Small intestine (tissue), 16 donors: Measurements from ENCODE around the gene USP31. TPM values are rescaled to one million over a fixed set of nuclear protein-coding genes. Genes with fewer than 3 reads are reported as not detected.

ENCODE experiments used
- DNase-seq, 2 donors: peaks; one replicate each; pipeline versions ENCODE4 v3.0.0 to v3.0.0-alpha.2; 2013
- FAIRE-seq: peaks from 2 replicates; lab custom pipeline; 2012; peaks lifted over from hg19 to GRCh38; lab: Jason Lieb, UNC
- H3K27ac ChIP-seq, 3 donors: one replicate each; pipeline ENCODE4 v1.5.1; 2013; ENCODE audit warnings: low read length in 2 of 3, mild to moderate bottlenecking in 2 of 3, control low read depth in 1 of 3, inconsistent platforms in 1 of 3, low read depth in 1 of 3, moderate library complexity in 1 of 3
- H3K27me3 ChIP-seq, 3 donors: one replicate each; pipeline ENCODE4 v1.6.1; 2013; ENCODE audit warnings: low read length in 3 of 3, inconsistent platforms in 1 of 3; ENCODE audit not compliant: control insufficient read depth in 3 of 3, insufficient read depth in 3 of 3
- H3K36me3 ChIP-seq, 3 donors: one replicate each; pipeline ENCODE4 v1.6.1; 2013; ENCODE audit warnings: low read length in 3 of 3, inconsistent platforms in 1 of 3, low read depth in 1 of 3, mild to moderate bottlenecking in 1 of 3, moderate library complexity in 1 of 3; ENCODE audit not compliant: control insufficient read depth in 3 of 3, insufficient read depth in 2 of 3
- H3K4me1 ChIP-seq, 3 donors: one replicate each; pipeline ENCODE4 v1.6.1; 2013; ENCODE audit warnings: low read length in 2 of 3, inconsistent platforms in 1 of 3, low read depth in 1 of 3, mild to moderate bottlenecking in 1 of 3, moderate library complexity in 1 of 3; ENCODE audit not compliant: control insufficient read depth in 3 of 3, insufficient read depth in 2 of 3
- H3K4me3 ChIP-seq, 3 donors: one replicate each; pipeline ENCODE4 v1.5.1; 2013; ENCODE audit warnings: low read length in 3 of 3, control low read depth in 1 of 3, inconsistent platforms in 1 of 3, low read depth in 1 of 3, mild to moderate bottlenecking in 1 of 3, moderate library complexity in 1 of 3
- H3K9me3 ChIP-seq, 2 donors: one replicate each; pipeline ENCODE4 v1.6.1; 2013; ENCODE audit warnings: low read depth in 1 of 2, low read length in 1 of 2; ENCODE audit not compliant: control insufficient read depth in 2 of 2, insufficient read depth in 1 of 2
- WGBS, 3 donors: extraction: QIAGEN DNeasy Blood & Tissue Kit; methylation state at CpG; one replicate each; pipeline ENCODE4 v1.1.7; 2013; 5-methylcytosine and 5-hydroxymethylcytosine counted together
- long read RNA-seq, 10 donors: transcript quantifications; one replicate each; lab custom pipeline, GENCODE V29; 2026
- polyA plus RNA-seq, 4 donors: library from polyadenylated mRNA; stranded (reverse) in 3 of 4; unstranded in 1 of 4; fragments of 200-250 nt in 3 of 4; fragments of 120-200 nt in 1 of 4; gene quantifications; one replicate each; pipeline versions ENCODE4 v1.2.1 to v1.2.3, GENCODE V29; 2013
- donor health status: healthy with polysubstance abuse.
- donor health status: control.
- donor health status: control.
- donor health status: Bipolar disorder and iron deficiency.
- donor health status: healthy.

Gene USP31
- 1 to 10 TPM in 3 of 4 donors, under 1 TPM in 1; 0.89 to 3.1 (median 2.3) TPM for polyA plus RNA-seq
- long read RNA-seq, donor 1 = 0 reads
- long read RNA-seq, donor 2 = 0 reads
- long read RNA-seq, donor 3, partial matches to known transcripts = 0 of 1 reads
- long read RNA-seq, donor 3, other reads (novel, unspliced or antisense) = 0 of 1 reads
- long read RNA-seq, donor 4 = 0 reads
- long read RNA-seq, donor 5 = 0 reads
- long read RNA-seq, donor 6, full-length matches to known transcripts = 1 of 1 reads
- long read RNA-seq, donor 6, partial matches to known transcripts = 0 of 1 reads
- long read RNA-seq, donor 6, other reads (novel, unspliced or antisense) = 0 of 1 reads
- long read RNA-seq, donor 7 = 0 reads
- long read RNA-seq, donor 8 = 0 reads
- long read RNA-seq, donor 9 = 0 reads
- long read RNA-seq, donor 10, full-length matches to known transcripts = 1 of 1 reads
- long read RNA-seq, donor 10, partial matches to known transcripts = 0 of 1 reads
- long read RNA-seq, donor 10, other reads (novel, unspliced or antisense) = 0 of 1 reads

- 0 to 1% (median 1%) methylated on average over 27 to 75 of the region's 75 CpGs for WGBS, 3 donors
- FAIRE-seq = no peak
- peaks cover 3 to 7% (median 3%) of the 10 kb centered on the region in 3 donors for H3K4me1 ChIP-seq
- peak within 1 kb of the TSS in 2 of 3 donors; percentile 81 to 90 for H3K27ac ChIP-seq
- H3K9me3 ChIP-seq = no peaks in the 10 kb centered on the region
- peak; percentile 95 to 96 for DNase-seq
- no peaks in the 10 kb centered on the region for H3K36me3 ChIP-seq
- peak within 1 kb of the TSS; percentile 52 to 84 (median 73) for H3K4me3 ChIP-seq
- no peaks in the 10 kb centered on the region for H3K27me3 ChIP-seq
These were observed at the start of gene USP31 for GRCh38 chr16:23149267-23149992. TSS of gene USP31 (minus strand) at chr16:23149452. CDS start at chr16:23149270, 182 bp downstream.

DNA sequence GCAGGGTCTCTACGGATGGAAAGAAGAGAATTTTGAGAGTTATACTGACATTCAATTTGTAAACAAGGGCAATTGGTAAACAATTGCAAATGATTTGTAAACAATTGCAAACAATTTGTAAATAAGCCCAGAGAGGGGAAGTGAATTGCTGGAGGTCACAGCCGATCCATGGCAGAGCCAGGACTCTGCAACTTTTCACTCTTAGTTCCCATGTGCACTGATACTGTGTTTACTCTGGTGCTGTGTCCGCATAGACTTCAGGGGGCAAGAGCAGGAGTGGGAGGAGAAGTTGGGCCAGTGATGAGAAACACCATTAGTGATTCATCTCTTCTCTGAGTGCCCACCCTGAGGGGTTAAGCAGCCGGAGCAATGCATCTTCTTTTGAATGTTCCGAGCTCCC lies 47.3 kb upstream of the USP31 start:
- DNase-seq = no peak
- FAIRE-seq = no peak
- H3K9me3 ChIP-seq = no peaks in the 10 kb centered on the region
- H3K27ac ChIP-seq = no peak overlapping the region
- peaks cover 0 to 3% (median 0%) of the 10 kb centered on the region in 3 donors for H3K27me3 ChIP-seq
- no peak overlapping the region for H3K4me3 ChIP-seq
- peaks cover 0 to 7% (median 0%) of the 10 kb centered on the region in 3 donors for H3K4me1 ChIP-seq
- no peaks in the 10 kb centered on the region for H3K36me3 ChIP-seq
- WGBS, 3 donors = 45 to 71% (median 68%) methylated on average over 5 of the region's 5 CpGs

DNA sequence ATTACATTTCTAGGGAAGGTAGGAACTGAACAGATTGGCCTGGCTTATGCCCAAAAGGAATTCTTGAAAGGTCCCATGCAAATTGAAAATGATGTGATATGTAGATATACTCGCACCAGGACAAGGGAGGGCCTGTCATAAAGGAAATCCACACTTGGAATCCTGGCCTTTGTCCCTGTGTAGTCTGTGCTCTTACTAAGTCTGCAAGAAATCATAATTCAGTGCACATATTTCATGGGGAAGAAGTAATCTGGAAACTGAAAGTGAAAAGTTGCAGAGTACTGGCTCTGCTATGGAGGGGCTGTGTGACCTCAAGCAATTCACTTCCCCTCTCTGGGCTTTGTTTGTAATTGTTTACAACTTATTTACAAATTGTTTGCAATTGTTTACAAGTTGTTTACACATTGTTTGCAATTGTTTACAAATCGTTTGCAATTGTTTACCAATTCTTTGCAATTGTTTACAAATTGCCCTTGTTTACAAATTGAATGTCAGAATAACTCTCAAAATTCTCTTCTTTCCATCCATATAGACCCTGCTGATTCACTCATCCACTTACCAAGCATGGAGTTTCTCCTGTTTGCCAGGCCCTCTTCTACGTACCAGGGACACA lies 46.2 kb upstream of the USP31 start:
- WGBS, 3 donors = 33 to 39% (median 36%) methylated on average over 3 of the region's 3 CpGs
- Histone ChIP-seq H3K4me3 (no peak overlapping the region), H3K9me3 (no peaks in the 10 kb centered on the region), H3K36me3 (no peaks in the 10 kb centered on the region), H3K27me3 (peaks cover 0 to 3% (median 0%) of the 10 kb centered on the region in 3 donors), H3K27ac (peak overlapping the region in 1 of 3 donors; percentile 11), H3K4me1 (peaks cover 0 to 7% (median 0%) of the 10 kb centered on the region in 3 donors)
- FAIRE-seq (no peak), DNase-seq (peak; percentile 16 to 66)

GRCh38 chr16:23194497-23195221 lies 45.4 kb upstream of the USP31 start:
- peaks cover 0 to 7% (median 0%) of the 10 kb centered on the region in 3 donors for H3K4me1 ChIP-seq

GRCh38 chr16:23188911-23189310 lies 39.7 kb upstream of the USP31 start:
- 70 to 92% (median 79%) methylated on average over 2 of the region's 2 CpGs for WGBS, 3 donors
- Histone ChIP-seq H3K4me3 (no peak overlapping the region), H3K27me3 (peaks cover 3 to 16% (median 8%) of the 10 kb centered on the region in 3 donors), H3K27ac (no peak overlapping the region), H3K4me1 (no peaks in the 10 kb centered on the region), H3K36me3 (no peaks in the 10 kb centered on the region), H3K9me3 (no peaks in the 10 kb centered on the region)
- FAIRE-seq (no peak), DNase-seq (no peak)

More at GRCh38 chr16:23194497-23195221, 45.4 kb upstream of the USP31 start:
- no peak for FAIRE-seq
- no peaks in the 10 kb centered on the region for H3K36me3 ChIP-seq
- no peak for DNase-seq
- peaks cover 0 to 3% (median 0%) of the 10 kb centered on the region in 3 donors for H3K27me3 ChIP-seq
- H3K9me3 ChIP-seq = no peaks in the 10 kb centered on the region
- WGBS, 3 donors = 62 to 71% (median 63%) methylated on average over 9 of the region's 9 CpGs
- H3K27ac ChIP-seq = peak overlapping the region in 1 of 3 donors; percentile 28
- no peak overlapping the region for H3K4me3 ChIP-seq

GRCh38 chr16:23187341-23187740 lies 38.1 kb upstream of the USP31 start:
- WGBS, 3 donors = 36 to 57% (median 40%) methylated on average over 3 of the region's 3 CpGs
- FAIRE-seq (no peak), DNase-seq (no peak)
- no peaks in the 10 kb centered on the region for H3K4me1 ChIP-seq
- H3K27ac ChIP-seq = no peak overlapping the region
- no peaks in the 10 kb centered on the region for H3K36me3 ChIP-seq
- H3K9me3 ChIP-seq = no peaks in the 10 kb centered on the region
- H3K27me3 ChIP-seq = peaks cover 3 to 30% (median 8%) of the 10 kb centered on the region in 3 donors
- no peak overlapping the region for H3K4me3 ChIP-seq

- FAIRE-seq (no peak), DNase-seq (no peak)
- Histone ChIP-seq H3K36me3 (no peaks in the 10 kb centered on the region), H3K4me1 (peaks cover 0 to 2% (median 0%) of the 10 kb centered on the region in 3 donors), H3K9me3 (no peaks in the 10 kb centered on the region), H3K27ac (no peak overlapping the region), H3K4me3 (no peak overlapping the region), H3K27me3 (peaks cover 3 to 37% (median 11%) of the 10 kb centered on the region in 3 donors)
- WGBS, 3 donors = 60 to 80% (median 72%) methylated on average over 23 to 24 of the region's 24 CpGs
These were observed 36.9 kb upstream of the USP31 start for GRCh38 chr16:23186171-23186570.
